Measurements from ENCODE around the gene FBLIM1. TPM values are rescaled to one million over a fixed set of nuclear protein-coding genes. Genes with fewer than 3 reads are reported as not detected.
A peak's percentile ranks its signal among the peaks of the same experiment; 100 is the strongest.

Gene FBLIM1
- total RNA-seq, 1 experiment from 2014 or later, result 64.7 TPM

- Histone ChIP-seq H4K5ac (ENCODE audit: insufficient read length, low read depth, low read length) (no peak overlapping the region), H2BK5ac (ENCODE audit: insufficient read length, low read length) (no peak overlapping the region), H2BK120ac (ENCODE audit: low read depth, low read length, poor library complexity, severe bottlenecking) (no peak overlapping the region), H3K79me1 (ENCODE audit: insufficient read depth, low read depth, low read length, poor library complexity, severe bottlenecking) (no peaks in the 10 kb centered on the region), H3K14ac (ENCODE audit: insufficient read depth, low read length) (no peak overlapping the region), H2BK20ac (ENCODE audit: low read depth, low read length, poor library complexity, severe bottlenecking) (no peak overlapping the region), H2AK5ac (ENCODE audit: insufficient read length, low read length) (no peak overlapping the region), H4K20me1 (ENCODE audit: control insufficient read depth, insufficient read depth, insufficient read length) (no peaks in the 10 kb centered on the region), H3K79me2 (ENCODE audit: insufficient read depth, low read length) (no peaks in the 10 kb centered on the region), H3K56ac (ENCODE audit: insufficient read length, low read depth, low read length) (no peak overlapping the region), H3K27me3 (ENCODE audit: insufficient read depth, low read length) (no peaks in the 10 kb centered on the region), H3K4me1 (ENCODE audit: insufficient read depth, low read length) (no peaks in the 10 kb centered on the region), H3K23ac (ENCODE audit: insufficient read length, low read depth, low read length) (no peak overlapping the region), H2AFZ (ENCODE audit: low read length) (no peak overlapping the region), H3K4me2 (ENCODE audit: insufficient read depth, insufficient read length, low read length) (no peak overlapping the region), H3T11ph (ENCODE audit: low read length) (no peak overlapping the region), H3K9me3 (ENCODE audit: control insufficient read depth, low read depth, low read length) (no peaks in the 10 kb centered on the region), H3K18ac (ENCODE audit: insufficient read length, low read depth, low read length) (no peak overlapping the region), H4K8ac (replicated peaks; ENCODE audit: insufficient read length, low read depth, low read length) (no peak overlapping the region), H4K91ac (ENCODE audit: insufficient read length, low read depth, low read length) (no peak overlapping the region), H3K27ac (ENCODE audit: insufficient read length, low read depth, low read length) (no peak overlapping the region), H2BK15ac (ENCODE audit: low read depth, low read length) (no peak overlapping the region), H3K23me2 (ENCODE audit: insufficient read length, low read depth, low read length, poor library complexity, severe bottlenecking) (no peaks in the 10 kb centered on the region), H3K9ac (ENCODE audit: extremely low read depth, insufficient read length, low read length) (no peak overlapping the region), H2BK12ac (ENCODE audit: insufficient read length, low read depth, low read length) (no peak overlapping the region), H3K4ac (ENCODE audit: low read depth, low read length) (no peak overlapping the region)
- peaks cover 15 to 29% of the 10 kb centered on the region in 2 experiments for H3K4me1 Mint-ChIP-seq
- H3K4me3 Mint-ChIP-seq, result peak overlapping the region in 1 of 2 experiments; percentile 48; a peak in 3 of 5 replicates
- no peaks in the 10 kb centered on the region for H3K36me3 Mint-ChIP-seq (ENCODE audit: insufficient read depth in 1 of 3, low read depth in 3 of 3)
- peaks cover 2% of the 10 kb centered on the region for H3K27me3 Mint-ChIP-seq (ENCODE audit: low read depth)
- H3K9me3 Mint-ChIP-seq, result no peaks in the 10 kb centered on the region
- WGBS (ENCODE audit: extremely low coverage, insufficient read length, low lambda C conversion rate), result no CpG with 5 or more reads among the region's 27 CpGs
- DNase-seq, result peak; percentile 92
- peak overlapping the region in 2 of 3 experiments; percentile 49 to 84; a peak in 2 of 7 replicates for H3K27ac Mint-ChIP-seq
- TF ChIP-seq, protein P1, sequence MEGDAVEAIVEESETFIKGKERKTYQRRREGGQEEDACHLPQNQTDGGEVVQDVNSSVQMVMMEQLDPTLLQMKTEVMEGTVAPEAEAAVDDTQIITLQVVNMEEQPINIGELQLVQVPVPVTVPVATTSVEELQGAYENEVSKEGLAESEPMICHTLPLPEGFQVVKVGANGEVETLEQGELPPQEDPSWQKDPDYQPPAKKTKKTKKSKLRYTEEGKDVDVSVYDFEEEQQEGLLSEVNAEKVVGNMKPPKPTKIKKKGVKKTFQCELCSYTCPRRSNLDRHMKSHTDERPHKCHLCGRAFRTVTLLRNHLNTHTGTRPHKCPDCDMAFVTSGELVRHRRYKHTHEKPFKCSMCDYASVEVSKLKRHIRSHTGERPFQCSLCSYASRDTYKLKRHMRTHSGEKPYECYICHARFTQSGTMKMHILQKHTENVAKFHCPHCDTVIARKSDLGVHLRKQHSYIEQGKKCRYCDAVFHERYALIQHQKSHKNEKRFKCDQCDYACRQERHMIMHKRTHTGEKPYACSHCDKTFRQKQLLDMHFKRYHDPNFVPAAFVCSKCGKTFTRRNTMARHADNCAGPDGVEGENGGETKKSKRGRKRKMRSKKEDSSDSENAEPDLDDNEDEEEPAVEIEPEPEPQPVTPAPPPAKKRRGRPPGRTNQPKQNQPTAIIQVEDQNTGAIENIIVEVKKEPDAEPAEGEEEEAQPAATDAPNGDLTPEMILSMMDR (conservative IDR thresholded peaks at IDR 0.05), result peak; percentile 95
Measured at GRCh38 chr1:15740924-15741850, 17.4 kb upstream of the FBLIM1 start.
